K562 (cell line): ENCODE results near the gene HMG20B. TPM values are rescaled to one million over a fixed set of nuclear protein-coding genes. Genes with fewer than 3 reads are reported as not detected.

Experiments
- ARID1B ChIP-seq: fragments of 450-650 bp; IDR thresholded peaks from 2 replicates; pipeline ENCODE4 v1.6.1; 2016; ENCODE audit warnings: antibody characterized with exemption, mild to moderate bottlenecking, inconsistent platforms
- BCOR ChIP-seq: fragments of 450-650 bp; IDR thresholded peaks from 2 replicates; pipeline ENCODE4 v1.6.1; 2016
- BHLHE40 ChIP-seq: IDR thresholded peaks from 2 replicates; pipeline ENCODE4 v1.6.1; 2011; ENCODE audit warnings: low read length, improper control_type of control experiment
- ESRRA ChIP-seq: fragments of 450-650 bp; IDR thresholded peaks from 2 replicates; pipeline ENCODE4 v1.6.1; 2014; ENCODE audit warnings: low read depth, mild to moderate bottlenecking, moderate library complexity, borderline replicate concordance
- GTF2E2 ChIP-seq: fragments of 200-800 bp; sonication (Bioruptor generic); IDR thresholded peaks from 2 replicates; pipeline ENCODE4 v1.6.1; 2016; ENCODE audit warnings: missing genetic modification characterization, missing compliant biosample characterization
- MAFG ChIP-seq: fragments of 450-650 bp; conservative IDR thresholded peaks from 2 replicates; pipeline ENCODE4 v1.6.1; 2016; ENCODE audit warnings: missing genetic modification characterization, missing compliant biosample characterization
- MBD2 ChIP-seq: sonication (generic); IDR thresholded peaks from 2 replicates; pipeline ENCODE4 v1.6.1; 2016; ENCODE audit warnings: low read depth, borderline replicate concordance
- NONO ChIP-seq, 2 experiments: fragments of 200-400 bp in 1 of 2; fragments of 450-650 bp in 1 of 2; formaldehyde crosslinking in 1 of 2; IDR thresholded peaks; 2 replicates each; pipeline ENCODE4 v1.6.1; 2017; ENCODE audit warnings: low read depth in 2 of 2, mild to moderate bottlenecking in 2 of 2, moderate library complexity in 2 of 2, low read length in 1 of 2
- POLR2G ChIP-seq: fragments of 200-400 bp; formaldehyde crosslinking; IDR thresholded peaks from 2 replicates; pipeline ENCODE4 v1.6.1; 2017; ENCODE audit warnings: low read depth, mild to moderate bottlenecking, antibody characterized with exemption, low read length, moderate library complexity
- RBBP5 ChIP-seq: fragments of 200-600 bp; sonication (generic); IDR thresholded peaks from 2 replicates; pipeline ENCODE4 v1.6.1; 2012; ENCODE audit warnings: borderline replicate concordance, mild to moderate bottlenecking, low read length, control low read depth, inconsistent platforms; ENCODE audit not compliant: insufficient read depth, poor library complexity, severe bottlenecking
- ZBTB34 ChIP-seq: fragments of 250-450 bp; sonication (Bioruptor Pico); IDR thresholded peaks from 2 replicates; pipeline ENCODE4 v1.8.0; 2021; ENCODE audit warnings: mild to moderate bottlenecking, moderate library complexity
- ZBTB8A ChIP-seq: fragments of 450-650 bp; IDR thresholded peaks from 2 replicates; pipeline ENCODE4 v1.6.1; 2018; ENCODE audit warnings: mild to moderate bottlenecking, moderate library complexity; ENCODE audit not compliant: partially characterized antibody
- ZKSCAN1 ChIP-seq: fragments of 150-350 bp; IDR thresholded peaks from 2 replicates; pipeline ENCODE4 v1.6.1; 2016; ENCODE audit warnings: low read depth, low read length
- polyA plus RNA-seq, 8 experiments: library from polyadenylated mRNA; depleted of rRNA in 4 of 8; stranded (reverse) in 5 of 8; unstranded in 3 of 8; fragments of >200 nt; fragmentation: Nextera tagmentation in 2 of 8; fragmentation: Illumina TruSeq in 1 of 8; extraction: Ambion mirVana in 2 of 8; extraction: Trizol in 1 of 8; gene quantifications; 2 replicates each; pipeline versions ENCODE4 v1.2.1 to v1.2.3, GENCODE V29; 2011 to 2014; ENCODE audit warnings: inconsistent platforms in 1 of 8, missing spikeins in 1 of 8
- total RNA-seq, 7 experiments: library from RNA; depleted of rRNA in 6 of 7; stranded (reverse); fragments of >200 nt in 6 of 7; fragmentation: Illumina TruSeq in 2 of 7; extraction: Trizol in 2 of 7; gene quantifications; 2 replicates each; pipeline versions ENCODE4 v1.2.1 to v1.2.3, GENCODE V29; 2011 to 2021; ENCODE audit warnings: low replicate concordance in 1 of 7
- TF ChIP-seq, protein P1 (sequence below): fragments of 450-650 bp; IDR thresholded peaks from 2 replicates; pipeline ENCODE4 v1.6.1; 2017; ENCODE audit warnings: mild to moderate bottlenecking, moderate library complexity
- TF ChIP-seq, protein P2 (sequence below): sonication (generic); formaldehyde crosslinking; IDR thresholded peaks from 2 replicates; pipeline ENCODE4 v1.8.1; 2023; ENCODE audit warnings: mild to moderate bottlenecking, missing genetic modification reagents
- TF ChIP-seq, protein P3 (sequence below): fragments of 450-650 bp; IDR thresholded peaks from 2 replicates; pipeline ENCODE4 v1.6.1; 2014; ENCODE audit warnings: low read depth, mild to moderate bottlenecking, moderate library complexity, borderline replicate concordance
- TF ChIP-seq, protein P4 (sequence below): fragments of 450-650 bp; IDR thresholded peaks from 2 replicates; pipeline ENCODE4 v1.7.0; 2016; ENCODE audit warnings: borderline replicate concordance

HMG20B gene
- total and polyA plus RNA-seq, 9 of the 15 experiments (the other 6 are each of a cell fraction or from before 2014, with no cell fraction given) = 0.35 to 172 (median 38.6) TPM

GRCh38 chr19:3557461-3558248 lies 15.1 kb upstream of the HMG20B start, which contains the start of gene MFSD12 (continued):
- TF ChIP-seq, protein P1, sequence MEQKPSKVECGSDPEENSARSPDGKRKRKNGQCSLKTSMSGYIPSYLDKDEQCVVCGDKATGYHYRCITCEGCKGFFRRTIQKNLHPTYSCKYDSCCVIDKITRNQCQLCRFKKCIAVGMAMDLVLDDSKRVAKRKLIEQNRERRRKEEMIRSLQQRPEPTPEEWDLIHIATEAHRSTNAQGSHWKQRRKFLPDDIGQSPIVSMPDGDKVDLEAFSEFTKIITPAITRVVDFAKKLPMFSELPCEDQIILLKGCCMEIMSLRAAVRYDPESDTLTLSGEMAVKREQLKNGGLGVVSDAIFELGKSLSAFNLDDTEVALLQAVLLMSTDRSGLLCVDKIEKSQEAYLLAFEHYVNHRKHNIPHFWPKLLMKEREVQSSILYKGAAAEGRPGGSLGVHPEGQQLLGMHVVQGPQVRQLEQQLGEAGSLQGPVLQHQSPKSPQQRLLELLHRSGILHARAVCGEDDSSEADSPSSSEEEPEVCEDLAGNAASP = no peak
- TF ChIP-seq BCOR (peak; percentile 59; the same call in 1 of the 2 replicates), ESRRA (peak; percentile 46; the same call in 1 of the 2 replicates), ZBTB8A (no peak), MAFG (no peak), RBBP5 (peak; percentile 58), NONO (IDR thresholded peaks at IDR 0.05; ENCODE audit: low read depth in 2 of 2, low read length in 1 of 2) (peak in 1 of 2 experiments; percentile 73; a peak in 2 of 4 replicates), POLR2G (peak; percentile 97), BHLHE40 (no peak; the same call in 1 of the 2 replicates), ZBTB34 (CRISPR knock-in tag) (no peak), ZKSCAN1 (0 out of 2 replicates have a peak, but pooled peaks have one; percentile 16), GTF2E2 (peak; percentile 59; the same call in 1 of the 2 replicates), MBD2 (peak; percentile 89; the same call in 1 of the 2 replicates), ARID1B (no peak)
- TF ChIP-seq, protein P2, sequence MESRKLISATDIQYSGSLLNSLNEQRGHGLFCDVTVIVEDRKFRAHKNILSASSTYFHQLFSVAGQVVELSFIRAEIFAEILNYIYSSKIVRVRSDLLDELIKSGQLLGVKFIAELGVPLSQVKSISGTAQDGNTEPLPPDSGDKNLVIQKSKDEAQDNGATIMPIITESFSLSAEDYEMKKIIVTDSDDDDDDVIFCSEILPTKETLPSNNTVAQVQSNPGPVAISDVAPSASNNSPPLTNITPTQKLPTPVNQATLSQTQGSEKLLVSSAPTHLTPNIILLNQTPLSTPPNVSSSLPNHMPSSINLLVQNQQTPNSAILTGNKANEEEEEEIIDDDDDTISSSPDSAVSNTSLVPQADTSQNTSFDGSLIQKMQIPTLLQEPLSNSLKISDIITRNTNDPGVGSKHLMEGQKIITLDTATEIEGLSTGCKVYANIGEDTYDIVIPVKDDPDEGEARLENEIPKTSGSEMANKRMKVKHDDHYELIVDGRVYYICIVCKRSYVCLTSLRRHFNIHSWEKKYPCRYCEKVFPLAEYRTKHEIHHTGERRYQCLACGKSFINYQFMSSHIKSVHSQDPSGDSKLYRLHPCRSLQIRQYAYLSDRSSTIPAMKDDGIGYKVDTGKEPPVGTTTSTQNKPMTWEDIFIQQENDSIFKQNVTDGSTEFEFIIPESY (CRISPR knock-in tag) = peak; percentile 15; the same call in 1 of the 2 replicates
- TF ChIP-seq, protein P3, sequence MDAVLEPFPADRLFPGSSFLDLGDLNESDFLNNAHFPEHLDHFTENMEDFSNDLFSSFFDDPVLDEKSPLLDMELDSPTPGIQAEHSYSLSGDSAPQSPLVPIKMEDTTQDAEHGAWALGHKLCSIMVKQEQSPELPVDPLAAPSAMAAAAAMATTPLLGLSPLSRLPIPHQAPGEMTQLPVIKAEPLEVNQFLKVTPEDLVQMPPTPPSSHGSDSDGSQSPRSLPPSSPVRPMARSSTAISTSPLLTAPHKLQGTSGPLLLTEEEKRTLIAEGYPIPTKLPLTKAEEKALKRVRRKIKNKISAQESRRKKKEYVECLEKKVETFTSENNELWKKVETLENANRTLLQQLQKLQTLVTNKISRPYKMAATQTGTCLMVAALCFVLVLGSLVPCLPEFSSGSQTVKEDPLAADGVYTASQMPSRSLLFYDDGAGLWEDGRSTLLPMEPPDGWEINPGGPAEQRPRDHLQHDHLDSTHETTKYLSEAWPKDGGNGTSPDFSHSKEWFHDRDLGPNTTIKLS = peak; percentile 39; the same call in 1 of the 2 replicates
- TF ChIP-seq, protein P4, sequence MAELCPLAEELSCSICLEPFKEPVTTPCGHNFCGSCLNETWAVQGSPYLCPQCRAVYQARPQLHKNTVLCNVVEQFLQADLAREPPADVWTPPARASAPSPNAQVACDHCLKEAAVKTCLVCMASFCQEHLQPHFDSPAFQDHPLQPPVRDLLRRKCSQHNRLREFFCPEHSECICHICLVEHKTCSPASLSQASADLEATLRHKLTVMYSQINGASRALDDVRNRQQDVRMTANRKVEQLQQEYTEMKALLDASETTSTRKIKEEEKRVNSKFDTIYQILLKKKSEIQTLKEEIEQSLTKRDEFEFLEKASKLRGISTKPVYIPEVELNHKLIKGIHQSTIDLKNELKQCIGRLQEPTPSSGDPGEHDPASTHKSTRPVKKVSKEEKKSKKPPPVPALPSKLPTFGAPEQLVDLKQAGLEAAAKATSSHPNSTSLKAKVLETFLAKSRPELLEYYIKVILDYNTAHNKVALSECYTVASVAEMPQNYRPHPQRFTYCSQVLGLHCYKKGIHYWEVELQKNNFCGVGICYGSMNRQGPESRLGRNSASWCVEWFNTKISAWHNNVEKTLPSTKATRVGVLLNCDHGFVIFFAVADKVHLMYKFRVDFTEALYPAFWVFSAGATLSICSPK = no peak
